KMS-11 (cell line): Measurements from ENCODE around the gene RTN1.

Experiments used
- H2AFZ ChIP-seq: fragments of 200-600 bp; sonication (generic); 2 replicates; pipeline ENCODE4 v1.6.1; 2016; ENCODE audit warnings: antibody characterized with exemption, mixed run types, low read depth
- H3K27ac ChIP-seq: fragments of 200-600 bp; sonication (generic); 2 replicates; pipeline ENCODE4 v1.6.1; 2016; ENCODE audit warnings: mild to moderate bottlenecking, mixed run types
- H3K27me3 ChIP-seq: fragments of 200-600 bp; sonication (generic); 2 replicates; pipeline ENCODE4 v1.6.1; 2017; ENCODE audit warnings: mild to moderate bottlenecking, low read depth, mixed run types, moderate library complexity; ENCODE audit not compliant: insufficient read depth
- H3K36me3 ChIP-seq: fragments of 200-600 bp; sonication (generic); 2 replicates; pipeline ENCODE4 v1.6.1; 2017; ENCODE audit warnings: mild to moderate bottlenecking, mixed run types; ENCODE audit not compliant: insufficient read depth
- H3K4me1 ChIP-seq: fragments of 200-600 bp; sonication (generic); 2 replicates; pipeline ENCODE4 v1.6.1; 2016; ENCODE audit warnings: mild to moderate bottlenecking, low read depth, mixed run types; ENCODE audit not compliant: poor library complexity, severe bottlenecking
- H3K4me2 ChIP-seq: fragments of 200-600 bp; sonication (generic); 2 replicates; pipeline ENCODE4 v1.7.0; 2016; ENCODE audit warnings: mild to moderate bottlenecking, mixed run types
- H3K4me3 ChIP-seq: fragments of 200-600 bp; sonication (generic); IDR thresholded peaks from 2 replicates; pipeline ENCODE4 v1.6.1; 2017; ENCODE audit warnings: low read depth, low read length, mixed read lengths; ENCODE audit not compliant: insufficient read depth
- H3K79me2 ChIP-seq: fragments of 200-600 bp; sonication (generic); 2 replicates; pipeline ENCODE4 v1.6.1; 2016; ENCODE audit warnings: low read depth, mixed run types; ENCODE audit not compliant: insufficient read depth
- H3K9ac ChIP-seq: fragments of 200-600 bp; sonication (generic); 2 replicates; pipeline ENCODE4 v1.6.1; 2016; ENCODE audit warnings: mild to moderate bottlenecking, mixed run types
- H4K20me1 ChIP-seq: fragments of 200-600 bp; sonication (generic); 2 replicates; pipeline ENCODE4 v1.6.1; 2016; ENCODE audit warnings: mild to moderate bottlenecking, mixed run types; ENCODE audit not compliant: insufficient read depth
- CTCF ChIP-seq: fragments of 200-600 bp; sonication (generic); conservative IDR thresholded peaks from 2 replicates; pipeline ENCODE4 v1.6.1; 2017; ENCODE audit warnings: low read depth, mild to moderate bottlenecking, antibody characterized with exemption, low read length, moderate library complexity, mixed read lengths

Gene RTN1

GRCh38 chr14:59772233-59772632 is 98.3 kb downstream of the RTN1 start:
- no peaks in the 10 kb centered on the region for H3K27me3 ChIP-seq
- H2AFZ ChIP-seq, result no peak overlapping the region
- no peak overlapping the region for H3K4me2 ChIP-seq

GRCh38 chr14:59771577-59771976 is 99.0 kb downstream of the RTN1 start:
- H3K4me3 ChIP-seq, result no peak overlapping the region
- H2AFZ ChIP-seq, result no peak overlapping the region
- H3K79me2 ChIP-seq, result no peaks in the 10 kb centered on the region
- no peaks in the 10 kb centered on the region for H4K20me1 ChIP-seq
- no peak for TF ChIP-seq CTCF
- no peaks in the 10 kb centered on the region for H3K4me1 ChIP-seq
- no peak overlapping the region for H3K27ac ChIP-seq
- no peaks in the 10 kb centered on the region for H3K27me3 ChIP-seq
- H3K9ac ChIP-seq, result no peak overlapping the region
- H3K36me3 ChIP-seq, result no peaks in the 10 kb centered on the region
- H3K4me2 ChIP-seq, result no peak overlapping the region

More at GRCh38 chr14:59772233-59772632, 98.3 kb downstream of the RTN1 start:
- no peak overlapping the region for H3K27ac ChIP-seq
- no peak for TF ChIP-seq CTCF
- H3K4me3 ChIP-seq, result no peak overlapping the region
- H3K4me1 ChIP-seq, result no peaks in the 10 kb centered on the region
- no peak overlapping the region for H3K9ac ChIP-seq
- H3K36me3 ChIP-seq, result no peaks in the 10 kb centered on the region
- no peaks in the 10 kb centered on the region for H4K20me1 ChIP-seq
- no peaks in the 10 kb centered on the region for H3K79me2 ChIP-seq

- Histone ChIP-seq H3K4me2 (no peak overlapping the region), H4K20me1 (no peaks in the 10 kb centered on the region)
These were observed 101.0 kb downstream of the RTN1 start for GRCh38 chr14:59769586-59769985.

GRCh38 chr14:59768855-59769375 is 101.7 kb downstream of the RTN1 start:
- H3K9ac ChIP-seq, result no peak overlapping the region
- H3K4me3 ChIP-seq, result no peak overlapping the region
- no peaks in the 10 kb centered on the region for H4K20me1 ChIP-seq
- H3K4me1 ChIP-seq, result no peaks in the 10 kb centered on the region
- no peaks in the 10 kb centered on the region for H3K27me3 ChIP-seq
- H3K36me3 ChIP-seq, result no peaks in the 10 kb centered on the region
- H2AFZ ChIP-seq, result no peak overlapping the region
- no peak overlapping the region for H3K4me2 ChIP-seq
- H3K27ac ChIP-seq, result no peak overlapping the region
- TF ChIP-seq CTCF, result no peak
- no peaks in the 10 kb centered on the region for H3K79me2 ChIP-seq

More at GRCh38 chr14:59769586-59769985, 101.0 kb downstream of the RTN1 start:
- H3K9ac ChIP-seq, result no peak overlapping the region
- no peaks in the 10 kb centered on the region for H3K4me1 ChIP-seq
- no peak overlapping the region for H3K4me3 ChIP-seq
- no peak overlapping the region for H2AFZ ChIP-seq
- H3K36me3 ChIP-seq, result no peaks in the 10 kb centered on the region
- no peak overlapping the region for H3K27ac ChIP-seq
- no peak for TF ChIP-seq CTCF
- H3K79me2 ChIP-seq, result no peaks in the 10 kb centered on the region
- H3K27me3 ChIP-seq, result no peaks in the 10 kb centered on the region

- Histone ChIP-seq H3K79me2 (no peaks in the 10 kb centered on the region), H4K20me1 (no peaks in the 10 kb centered on the region), H2AFZ (no peak overlapping the region), H3K27me3 (no peaks in the 10 kb centered on the region), H3K27ac (no peak overlapping the region), H3K9ac (no peak overlapping the region), H3K36me3 (no peaks in the 10 kb centered on the region), H3K4me1 (no peaks in the 10 kb centered on the region), H3K4me3 (no peak overlapping the region), H3K4me2 (no peak overlapping the region)
- no peak for TF ChIP-seq CTCF
These were observed 108.7 kb downstream of the RTN1 start for GRCh38 chr14:59761851-59762250.
